Cardiac muscle cell (in vitro differentiated cells and primary cell): ENCODE data around the gene MYH7. TPM values are rescaled to one million over a fixed set of nuclear protein-coding genes. Genes with fewer than 3 reads are reported as not detected.
A peak's percentile ranks its signal among the peaks of the same experiment; 100 is the strongest.

Experiments used
- DNase-seq, 2 donors: peaks; one replicate each; pipeline versions ENCODE4 v3.0.0 to v3.0.0-alpha.2; 2010 to 2017; ENCODE audit warnings: low read depth in 1 of 2, low spot score in 1 of 2
- H3K27ac ChIP-seq: fragments of 200-600 bp; sonication (generic); 2 replicates; pipeline ENCODE4 v1.5.1; 2016
- H3K27me3 ChIP-seq: fragments of 200-600 bp; sonication (generic); 2 replicates; pipeline ENCODE4 v1.6.0; 2016; ENCODE audit warnings: control low read depth
- H3K36me3 ChIP-seq: fragments of 200-600 bp; sonication (generic); 2 replicates; pipeline ENCODE4 v1.5.1; 2016; ENCODE audit warnings: control low read depth
- H3K4me1 ChIP-seq: fragments of 200-600 bp; sonication (generic); 2 replicates; pipeline ENCODE4 v1.8.1; 2017; ENCODE audit warnings: low read depth, mild to moderate bottlenecking, mixed run types
- H3K4me3 ChIP-seq: fragments of 200-600 bp; sonication (generic); 2 replicates; pipeline ENCODE4 v1.5.1; 2016; ENCODE audit warnings: mild to moderate bottlenecking
- H3K9me3 ChIP-seq: fragments of 200-600 bp; sonication (generic); 2 replicates; pipeline ENCODE4 v1.5.1; 2017; ENCODE audit warnings: low read depth, mild to moderate bottlenecking, control low read depth
- polyA plus RNA-seq: library from polyadenylated mRNA; unstranded; fragments of >200 nt; fragmentation: Nextera tagmentation; extraction: Ambion mirVana; gene quantifications from 2 replicates; pipeline ENCODE4 v1.2.1, GENCODE V29; 2016
- total RNA-seq: library from RNA; depleted of rRNA; stranded (reverse); fragments of >200 nt; gene quantifications from 2 replicates; pipeline ENCODE4 v1.2.3, GENCODE V29; 2016
- TF ChIP-seq, protein P1 (sequence below): IDR thresholded peaks from 2 replicates; pipeline ENCODE4 v1.5.1; 2012; ENCODE audit warnings: low read depth, mild to moderate bottlenecking, low read length

The MYH7 gene
- total and polyA plus RNA-seq, 2 experiments from 2014 or later = 82.8 to 117 TPM

DNA sequence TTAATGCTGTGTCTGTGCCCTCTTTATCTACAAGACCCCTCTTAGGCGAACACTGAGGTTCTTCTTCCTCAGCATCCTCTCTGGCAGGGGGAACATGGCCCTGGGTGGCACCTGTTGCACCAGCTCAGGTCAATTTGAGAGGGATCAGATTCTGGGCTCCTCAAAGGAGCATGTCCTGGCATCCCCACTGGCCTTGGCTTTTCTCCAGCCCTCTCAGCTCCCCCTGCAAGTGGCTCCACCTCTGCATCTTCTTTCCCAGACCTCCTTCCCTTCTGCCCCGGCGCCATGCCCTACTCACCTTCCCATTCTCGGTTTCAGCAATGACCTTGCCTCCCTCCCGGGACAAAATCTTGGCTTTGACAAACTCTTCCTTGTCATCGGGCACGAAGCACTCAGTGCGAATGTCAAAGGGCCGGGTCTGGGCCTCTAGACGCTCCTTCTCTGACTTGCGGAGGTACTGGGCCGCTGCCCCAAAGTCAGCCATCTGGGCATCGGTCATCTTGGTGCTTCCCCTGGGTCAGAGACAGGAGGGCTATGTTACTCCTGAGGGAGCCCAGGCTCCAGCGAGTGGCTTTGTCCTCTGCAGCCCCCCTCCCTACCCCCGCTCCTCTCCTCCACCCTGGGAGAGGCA lies 28.6 kb downstream of the MYH7 start:
- no peak for DNase-seq
- H3K27me3 ChIP-seq = no peaks in the 10 kb centered on the region
- H3K9me3 ChIP-seq = no peaks in the 10 kb centered on the region
- peak overlapping the region; percentile 98 for H3K4me3 ChIP-seq
- peak overlapping the region; percentile 99 for H3K27ac ChIP-seq
- H3K4me1 ChIP-seq = peaks cover 42% of the 10 kb centered on the region
- H3K36me3 ChIP-seq = peaks cover 61% of the 10 kb centered on the region
- TF ChIP-seq, protein P1, sequence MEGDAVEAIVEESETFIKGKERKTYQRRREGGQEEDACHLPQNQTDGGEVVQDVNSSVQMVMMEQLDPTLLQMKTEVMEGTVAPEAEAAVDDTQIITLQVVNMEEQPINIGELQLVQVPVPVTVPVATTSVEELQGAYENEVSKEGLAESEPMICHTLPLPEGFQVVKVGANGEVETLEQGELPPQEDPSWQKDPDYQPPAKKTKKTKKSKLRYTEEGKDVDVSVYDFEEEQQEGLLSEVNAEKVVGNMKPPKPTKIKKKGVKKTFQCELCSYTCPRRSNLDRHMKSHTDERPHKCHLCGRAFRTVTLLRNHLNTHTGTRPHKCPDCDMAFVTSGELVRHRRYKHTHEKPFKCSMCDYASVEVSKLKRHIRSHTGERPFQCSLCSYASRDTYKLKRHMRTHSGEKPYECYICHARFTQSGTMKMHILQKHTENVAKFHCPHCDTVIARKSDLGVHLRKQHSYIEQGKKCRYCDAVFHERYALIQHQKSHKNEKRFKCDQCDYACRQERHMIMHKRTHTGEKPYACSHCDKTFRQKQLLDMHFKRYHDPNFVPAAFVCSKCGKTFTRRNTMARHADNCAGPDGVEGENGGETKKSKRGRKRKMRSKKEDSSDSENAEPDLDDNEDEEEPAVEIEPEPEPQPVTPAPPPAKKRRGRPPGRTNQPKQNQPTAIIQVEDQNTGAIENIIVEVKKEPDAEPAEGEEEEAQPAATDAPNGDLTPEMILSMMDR = no peak

DNA sequence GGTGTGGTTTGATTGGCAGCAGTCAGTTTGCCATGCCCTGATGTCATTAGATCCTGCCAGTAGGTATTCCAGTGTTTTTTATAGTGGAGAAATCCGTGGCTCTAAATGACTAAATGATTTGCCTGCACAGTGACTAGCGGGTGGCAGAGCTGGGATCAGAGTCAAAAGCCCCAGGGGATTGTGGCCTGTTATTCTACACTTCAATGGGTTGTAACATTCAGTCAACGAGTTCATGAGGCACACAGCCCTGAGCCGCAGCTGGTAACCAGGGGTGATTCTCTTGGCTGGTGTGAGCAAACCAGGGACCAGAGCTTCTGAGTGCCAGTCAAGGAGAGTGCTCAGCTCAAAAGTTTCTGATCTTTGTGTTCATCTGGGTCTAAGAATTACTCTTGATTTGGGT lies 29.2 kb downstream of the MYH7 start:
- H3K36me3 ChIP-seq = peaks cover 67% of the 10 kb centered on the region
- TF ChIP-seq, protein P1 = no peak
- H3K27ac ChIP-seq = peak overlapping the region; percentile 99
- H3K4me3 ChIP-seq = peak overlapping the region; percentile 98
- H3K4me1 ChIP-seq = peaks cover 44% of the 10 kb centered on the region
- H3K27me3 ChIP-seq = no peaks in the 10 kb centered on the region
- no peak for DNase-seq
- H3K9me3 ChIP-seq = no peaks in the 10 kb centered on the region

DNA sequence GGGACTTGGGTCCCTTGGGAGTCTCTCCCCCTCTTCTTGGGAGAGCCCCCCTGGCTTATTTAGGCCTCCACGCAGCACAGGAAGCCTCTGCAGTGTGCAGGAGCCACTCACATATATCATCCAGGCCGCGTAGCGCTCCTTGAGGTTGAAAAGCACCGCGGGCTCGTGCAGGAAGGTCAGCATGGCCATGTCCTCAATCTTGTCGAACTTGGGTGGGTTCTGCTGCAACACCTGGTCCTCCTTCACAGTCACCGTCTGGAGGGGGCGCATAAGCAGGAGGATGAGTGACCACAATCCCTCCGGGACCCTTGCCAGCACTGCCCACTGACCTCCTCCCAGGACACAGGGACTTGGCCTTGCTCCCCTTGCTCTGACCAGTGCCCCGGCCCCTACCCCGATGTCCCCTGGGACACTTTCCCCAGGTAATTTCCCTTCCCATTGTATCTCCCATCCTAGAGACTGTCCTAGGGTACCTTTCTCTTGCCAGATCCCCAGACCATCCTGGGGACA lies 29.9 kb downstream of the MYH7 start:
- DNase-seq = no peak
- Histone ChIP-seq H3K9me3 (no peaks in the 10 kb centered on the region), H3K36me3 (peaks cover 74% of the 10 kb centered on the region), H3K27ac (peak overlapping the region; percentile 99), H3K27me3 (no peaks in the 10 kb centered on the region), H3K4me3 (peak overlapping the region; percentile 98), H3K4me1 (peaks cover 44% of the 10 kb centered on the region)
- TF ChIP-seq, protein P1 = no peak

DNA sequence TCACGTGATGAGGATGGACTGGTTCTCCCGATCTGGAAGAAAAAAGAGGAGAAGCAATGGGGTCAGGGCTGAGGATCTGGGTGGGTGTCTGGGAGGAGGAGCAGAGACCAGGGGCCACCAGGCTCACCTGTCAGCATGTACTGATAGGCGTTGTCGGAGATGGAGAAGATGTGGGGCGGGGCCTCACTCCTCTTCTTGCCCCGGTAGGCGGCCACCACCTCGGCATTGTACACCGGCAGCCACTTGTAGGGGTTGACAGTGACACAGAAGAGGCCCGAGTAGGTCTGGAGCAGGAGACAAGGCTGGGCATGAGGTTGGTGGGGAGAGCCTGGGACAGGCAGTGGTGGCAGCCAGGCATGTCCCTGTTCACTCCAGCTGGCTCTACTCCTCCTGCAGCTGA lies 30.4 kb downstream of the MYH7 start:
- H3K27ac ChIP-seq = peak overlapping the region; percentile 99
- peaks cover 40% of the 10 kb centered on the region for H3K4me1 ChIP-seq
- no peaks in the 10 kb centered on the region for H3K9me3 ChIP-seq
- peak overlapping the region; percentile 98 for H3K4me3 ChIP-seq
- TF ChIP-seq, protein P1 = no peak
- peaks cover 78% of the 10 kb centered on the region for H3K36me3 ChIP-seq
- no peaks in the 10 kb centered on the region for H3K27me3 ChIP-seq
- no peak for DNase-seq

DNA sequence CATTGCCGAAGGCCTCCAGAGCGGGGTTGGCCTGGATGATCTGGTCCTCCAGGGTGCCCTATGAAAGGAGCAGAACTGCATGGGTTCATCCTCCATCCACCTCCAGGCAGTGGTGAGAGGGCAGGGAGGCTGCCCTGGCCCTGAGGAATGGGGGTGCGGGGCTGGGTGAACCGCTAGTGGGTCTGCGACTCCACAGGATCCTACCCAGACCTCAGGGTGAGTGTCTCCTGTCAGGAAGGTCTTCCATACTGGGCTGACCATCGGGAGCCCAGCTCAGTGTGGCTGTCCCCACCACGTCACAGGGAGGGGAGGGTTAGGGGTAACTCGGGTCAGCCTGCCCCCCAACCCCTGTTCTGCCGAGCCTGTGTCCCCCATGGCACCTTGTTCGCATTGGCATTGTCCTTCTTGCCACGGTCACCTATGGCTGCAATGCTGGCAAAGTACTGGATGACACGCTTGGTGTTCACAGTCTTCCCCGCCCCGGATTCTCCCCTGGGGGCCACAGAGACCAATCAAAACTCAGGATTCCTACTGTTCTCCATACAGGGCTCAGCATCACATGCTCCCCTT lies 31.0 kb downstream of the MYH7 start:
- TF ChIP-seq, protein P1 = no peak
- DNase-seq = peak in 1 of 2 donors; percentile 34
- H3K4me1 ChIP-seq = peaks cover 37% of the 10 kb centered on the region
- H3K36me3 ChIP-seq = peaks cover 85% of the 10 kb centered on the region
- H3K9me3 ChIP-seq = no peaks in the 10 kb centered on the region
- H3K27ac ChIP-seq = peak overlapping the region; percentile 99
- H3K4me3 ChIP-seq = peak overlapping the region; percentile 98
- H3K27me3 ChIP-seq = no peaks in the 10 kb centered on the region
